Bronchial epithelial cell (primary cell): ENCODE data around the gene FMN1. TPM values are rescaled to one million over a fixed set of nuclear protein-coding genes. Genes with fewer than 3 reads are reported as not detected.

Source experiments
- DNase-seq: peaks from one replicate; pipeline ENCODE4 v3.0.0-alpha.2; 2010; ENCODE audit warnings: low read depth
- FAIRE-seq: peaks from 2 replicates; lab custom pipeline; 2011; peaks lifted over from hg19 to GRCh38; lab: Jason Lieb, UNC
- H3K27me3 ChIP-seq: 2 replicates; pipeline ENCODE4 v1.5.1; 2011; ENCODE audit warnings: low read length; ENCODE audit not compliant: control insufficient read depth, insufficient read depth
- H3K36me3 ChIP-seq: 2 replicates; pipeline ENCODE4 v1.5.1; 2011; ENCODE audit warnings: low read length; ENCODE audit not compliant: control insufficient read depth, insufficient read depth
- H3K4me3 ChIP-seq: 2 replicates; pipeline ENCODE4 v1.5.1; 2011; ENCODE audit warnings: mild to moderate bottlenecking, low read depth, low read length, control low read depth
- total RNA-seq: library from RNA; depleted of rRNA; stranded (reverse); fragments of >200 nt; gene quantifications from 2 replicates; pipeline ENCODE4 v1.2.1, GENCODE V29; 2014
- TF ChIP-seq, protein P1 (sequence below): IDR thresholded peaks from 2 replicates; pipeline ENCODE4 v1.5.1; 2011; ENCODE audit warnings: mild to moderate bottlenecking, moderate library complexity, low read length, control low read depth, inconsistent platforms; ENCODE audit not compliant: insufficient read depth, severe bottlenecking

The FMN1 gene
- total RNA-seq, 1 donor from 2014 or later = 1.6 TPM

DNA sequence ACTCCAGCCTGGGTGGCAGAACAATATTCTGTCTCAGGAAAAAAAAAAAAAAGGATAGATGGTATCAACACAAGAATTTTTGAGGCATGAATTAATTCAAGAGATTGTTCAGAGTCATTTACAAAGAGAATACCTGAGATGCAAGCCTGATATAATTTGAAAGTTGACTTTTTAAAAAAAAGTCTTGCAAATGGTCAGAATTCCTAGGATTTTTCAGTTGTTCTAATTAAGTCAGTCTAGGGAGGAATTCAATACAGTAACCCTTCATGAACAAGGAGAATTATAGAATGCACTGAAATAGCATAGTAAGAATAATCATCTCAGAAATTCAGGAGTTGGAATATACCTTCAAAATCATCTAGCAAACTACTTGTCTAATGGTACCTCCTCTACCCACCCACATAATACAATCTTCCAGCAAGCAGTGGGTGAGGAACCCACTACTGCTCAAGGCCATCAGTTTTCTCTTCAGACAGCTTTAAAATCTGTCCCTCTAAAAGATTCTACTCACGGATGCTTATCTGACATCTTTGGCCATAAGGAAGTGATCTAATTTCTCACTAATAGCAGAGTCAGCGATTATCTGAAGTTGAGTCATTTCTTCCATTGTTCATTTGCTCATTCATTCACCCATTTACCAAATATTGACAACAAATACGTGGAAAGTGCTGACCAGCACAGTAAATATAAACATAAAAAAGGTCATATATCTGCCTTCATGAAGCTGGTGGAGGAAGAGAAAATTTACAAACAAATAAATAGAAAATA is 317.1 kb downstream of the FMN1 start:
- Histone ChIP-seq H3K27me3 (no peaks in the 10 kb centered on the region), H3K4me3 (no peak overlapping the region), H3K36me3 (no peaks in the 10 kb centered on the region)
- peak; percentile 62 for DNase-seq
- no peak for FAIRE-seq
- TF ChIP-seq, protein P1, sequence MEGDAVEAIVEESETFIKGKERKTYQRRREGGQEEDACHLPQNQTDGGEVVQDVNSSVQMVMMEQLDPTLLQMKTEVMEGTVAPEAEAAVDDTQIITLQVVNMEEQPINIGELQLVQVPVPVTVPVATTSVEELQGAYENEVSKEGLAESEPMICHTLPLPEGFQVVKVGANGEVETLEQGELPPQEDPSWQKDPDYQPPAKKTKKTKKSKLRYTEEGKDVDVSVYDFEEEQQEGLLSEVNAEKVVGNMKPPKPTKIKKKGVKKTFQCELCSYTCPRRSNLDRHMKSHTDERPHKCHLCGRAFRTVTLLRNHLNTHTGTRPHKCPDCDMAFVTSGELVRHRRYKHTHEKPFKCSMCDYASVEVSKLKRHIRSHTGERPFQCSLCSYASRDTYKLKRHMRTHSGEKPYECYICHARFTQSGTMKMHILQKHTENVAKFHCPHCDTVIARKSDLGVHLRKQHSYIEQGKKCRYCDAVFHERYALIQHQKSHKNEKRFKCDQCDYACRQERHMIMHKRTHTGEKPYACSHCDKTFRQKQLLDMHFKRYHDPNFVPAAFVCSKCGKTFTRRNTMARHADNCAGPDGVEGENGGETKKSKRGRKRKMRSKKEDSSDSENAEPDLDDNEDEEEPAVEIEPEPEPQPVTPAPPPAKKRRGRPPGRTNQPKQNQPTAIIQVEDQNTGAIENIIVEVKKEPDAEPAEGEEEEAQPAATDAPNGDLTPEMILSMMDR = no peak

DNA sequence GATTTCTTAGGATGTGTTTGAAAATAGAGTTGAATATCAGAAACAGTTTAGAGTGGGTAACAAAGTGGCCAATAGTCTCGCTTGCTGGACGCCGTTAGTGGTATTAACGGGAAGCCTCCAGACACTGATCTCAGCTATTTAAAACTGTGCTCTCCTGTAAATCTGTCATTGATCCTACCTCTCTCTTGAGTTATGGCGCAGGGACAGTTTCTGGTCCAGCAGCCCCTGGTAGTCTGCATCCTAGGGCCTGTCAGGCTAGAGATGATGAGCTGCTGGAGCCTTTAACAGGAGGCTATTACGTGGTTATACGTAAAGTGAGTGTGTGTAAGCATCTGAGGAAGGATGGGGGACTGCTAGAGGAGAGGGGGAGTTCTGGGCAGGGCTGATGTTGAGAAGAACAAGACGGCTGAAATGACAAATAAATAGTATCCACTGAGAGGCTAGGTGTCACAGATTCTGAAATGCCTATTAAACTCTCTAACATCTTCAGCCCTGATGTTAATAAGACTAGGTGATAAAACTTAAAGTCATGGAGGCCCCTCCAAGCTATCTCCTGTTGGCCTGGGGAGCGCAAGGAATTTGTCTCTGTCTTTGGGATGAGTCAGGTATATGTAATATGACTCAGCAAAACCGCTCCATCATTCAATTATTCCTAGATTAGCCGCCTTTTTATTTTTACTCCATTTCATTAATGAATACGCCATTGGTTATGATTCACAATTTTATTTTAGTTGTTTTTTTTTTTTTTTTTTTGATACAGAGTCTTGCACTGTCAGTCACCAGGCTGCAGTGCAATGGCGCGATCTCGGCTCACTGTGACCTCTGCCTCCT is 321.0 kb downstream of the FMN1 start:
- Histone ChIP-seq H3K27me3 (no peaks in the 10 kb centered on the region), H3K36me3 (no peaks in the 10 kb centered on the region), H3K4me3 (no peak overlapping the region)
- FAIRE-seq = peak; percentile 7
- no peak for DNase-seq
- TF ChIP-seq, protein P1 = no peak

DNA sequence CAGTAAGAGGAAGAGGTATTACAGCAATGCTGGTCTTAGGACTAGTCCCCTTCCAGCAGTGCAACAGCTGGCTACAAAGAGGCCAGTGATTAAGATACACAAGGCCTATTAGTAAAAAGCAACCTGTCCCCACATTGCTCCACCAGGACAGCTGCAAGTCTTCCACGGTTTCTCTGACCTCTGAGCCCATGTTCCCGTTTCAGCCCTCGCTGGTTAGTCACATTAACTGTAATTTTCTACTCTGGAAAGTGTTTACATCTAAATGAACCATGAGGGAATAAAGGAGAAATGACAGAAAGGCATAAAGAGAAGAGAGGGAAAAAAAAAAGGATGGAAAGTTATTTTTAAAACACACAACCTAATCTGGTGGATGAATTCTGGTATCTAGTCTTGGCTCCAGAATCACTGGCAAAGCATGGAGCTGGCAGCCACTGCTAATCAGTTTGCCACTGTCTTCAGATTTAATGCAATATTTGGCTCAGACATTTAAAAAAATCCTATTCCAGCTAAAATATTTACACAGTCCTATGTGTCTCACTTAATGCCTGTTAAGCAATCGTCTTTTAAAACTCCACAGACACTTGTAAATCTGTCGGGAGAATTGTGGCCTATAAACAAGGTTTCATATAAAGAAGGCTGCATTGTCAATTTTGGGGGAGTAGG is 321.8 kb downstream of the FMN1 start:
- no peaks in the 10 kb centered on the region for H3K36me3 ChIP-seq
- no peak overlapping the region for H3K4me3 ChIP-seq
- DNase-seq (no peak), FAIRE-seq (no peak)
- H3K27me3 ChIP-seq = no peaks in the 10 kb centered on the region
- TF ChIP-seq, protein P1 = no peak

DNA sequence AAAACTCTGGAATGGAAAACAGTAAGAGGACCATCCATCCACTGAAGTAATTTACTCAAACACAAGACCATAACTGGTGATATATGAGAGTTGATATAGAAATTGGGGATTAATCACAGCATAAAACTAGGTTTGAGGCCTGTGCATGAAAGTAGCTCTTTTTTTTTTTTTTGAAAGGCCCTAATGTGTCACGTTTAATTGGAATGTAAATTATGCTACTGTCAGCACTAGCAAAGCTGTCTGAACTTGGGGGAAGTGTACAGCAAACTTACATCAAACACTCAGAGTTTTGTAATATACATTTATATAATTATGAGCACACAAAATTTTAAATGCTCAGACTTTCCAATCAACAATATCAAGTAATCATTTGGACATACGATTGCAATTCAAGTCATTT is 322.6 kb downstream of the FMN1 start:
- DNase-seq = no peak
- no peaks in the 10 kb centered on the region for H3K27me3 ChIP-seq
- TF ChIP-seq, protein P1 = no peak
- no peak overlapping the region for H3K4me3 ChIP-seq
- no peaks in the 10 kb centered on the region for H3K36me3 ChIP-seq
- FAIRE-seq = no peak

DNA sequence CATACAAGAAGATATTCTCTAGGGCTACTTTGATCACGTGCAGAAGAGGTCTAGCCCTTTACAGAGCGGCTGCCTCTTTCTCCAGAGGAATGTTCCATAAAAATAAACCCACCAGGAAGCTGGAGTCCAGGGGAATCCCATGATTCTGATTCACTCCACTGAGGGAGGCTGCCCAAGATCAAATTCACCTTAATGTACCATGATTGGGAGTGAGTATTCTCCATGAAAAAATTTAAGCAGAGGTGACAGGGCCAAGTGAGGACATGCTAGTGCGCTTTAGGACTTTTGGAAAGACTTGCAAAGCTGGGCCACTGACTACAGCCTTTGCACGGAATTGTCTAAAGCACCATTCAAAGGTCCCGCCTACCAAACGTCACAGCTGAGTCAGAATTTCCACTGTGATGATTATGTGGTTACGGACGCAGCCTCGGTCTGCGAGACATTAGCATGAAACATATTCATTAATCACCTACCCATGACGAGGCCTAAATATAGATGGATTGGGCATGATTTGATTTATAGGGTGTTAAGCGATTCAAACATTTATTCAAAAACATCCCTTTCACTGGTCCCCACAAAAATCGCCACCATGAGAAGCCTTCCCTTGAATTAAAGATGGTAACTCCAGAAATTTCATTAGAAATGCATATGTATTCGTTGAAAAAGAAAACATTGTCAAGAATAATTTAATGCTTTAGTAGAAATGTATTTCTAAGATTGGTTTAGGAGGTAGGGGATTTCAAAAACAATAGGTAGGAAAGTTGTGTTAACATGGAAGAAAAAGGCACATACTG is 324.1 kb downstream of the FMN1 start:
- peak; percentile 95 for FAIRE-seq
- H3K27me3 ChIP-seq = no peaks in the 10 kb centered on the region
- DNase-seq = peak; percentile 52
- H3K36me3 ChIP-seq = no peaks in the 10 kb centered on the region
- no peak overlapping the region for H3K4me3 ChIP-seq
- TF ChIP-seq, protein P1 = no peak
